CD4-positive, alpha-beta T cell treated with Interleukin-12 subunit alpha and Interleukin-12 subunit beta, for 1 hour (primary cell): Measurements from ENCODE around the gene RBMY1J.
"Not testable (repeated sequence)": the region's sequence is repeated elsewhere in the genome, so short reads cannot be mapped to it uniquely, and the experiment has no call there.

Experiments used
- DNase-seq: peaks from one replicate; pipeline ENCODE4 v3.0.0-alpha.2; 2020

RBMY1J gene

GRCh38 chrY:22403110-22403509 lies at the start of gene RBMY1J:
TSS of gene RBMY1J (plus strand) at chrY:22403410. CDS start at chrY:22405448, 2,038 bp downstream.
- DNase-seq, result not testable (repeated sequence)

- no peak for DNase-seq
These were observed 35.8 kb upstream of the RBMY1J start for GRCh38 chrY:22367416-22367815.

- no peak for DNase-seq
These were observed 32.6 kb upstream of the RBMY1J start for GRCh38 chrY:22370623-22371022.

GRCh38 chrY:22373494-22373893 lies 29.7 kb upstream of the RBMY1J start:
- DNase-seq, result no peak

- not testable (repeated sequence) for DNase-seq
These were observed 41.6 kb downstream of the RBMY1J start for GRCh38 chrY:22444718-22445396.

- not testable (repeated sequence) for DNase-seq
These were observed 52.3 kb downstream of the RBMY1J start for GRCh38 chrY:22455522-22455921.

GRCh38 chrY:22461962-22462361 lies 58.8 kb downstream of the RBMY1J start:
- not testable (repeated sequence) for DNase-seq
